ENCODE data around the gene FTL. TPM values are rescaled to one million over a fixed set of nuclear protein-coding genes. Genes with fewer than 3 reads are reported as not detected.

Gene FTL
- total and polyA plus RNA-seq, 2 donors from 2014 or later, result 1,841 to 17,016 TPM

DNA sequence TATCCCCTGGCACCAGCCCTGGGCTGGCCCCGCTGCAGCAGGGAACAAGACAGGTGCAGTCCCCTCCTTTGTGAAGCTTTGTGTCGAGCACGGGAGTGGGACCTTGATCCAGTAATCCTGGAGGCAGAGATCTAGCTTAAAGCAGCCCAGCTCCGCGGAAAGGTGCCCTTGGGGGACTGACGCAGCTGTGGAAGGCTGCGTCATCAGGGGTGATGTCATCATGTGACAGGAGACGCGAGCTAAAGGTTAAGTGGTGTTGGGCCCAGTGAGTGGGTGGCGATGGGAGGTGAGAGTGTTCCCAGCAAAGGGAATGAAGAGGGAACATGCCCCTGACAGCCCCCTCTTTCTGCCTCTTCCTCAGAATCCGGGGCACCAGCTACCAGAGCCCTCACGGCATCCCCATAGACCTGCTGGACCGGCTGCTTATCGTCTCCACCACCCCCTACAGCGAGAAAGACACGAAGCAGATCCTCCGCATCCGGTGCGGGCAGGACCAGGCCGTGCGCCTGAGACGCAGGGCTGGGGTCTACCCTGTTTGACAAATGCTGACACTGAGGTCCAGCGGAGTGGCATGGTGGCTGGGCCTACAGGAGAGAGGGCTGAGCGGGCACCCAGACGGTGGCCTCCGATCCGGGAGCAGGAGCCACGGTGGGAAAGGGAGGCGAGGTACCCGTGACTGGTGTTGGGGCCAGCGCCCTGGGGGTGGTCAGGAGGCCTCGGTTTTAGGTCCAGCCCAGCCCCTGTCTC is 49.2 kb downstream of the FTL start:
- intact Hi-C loops (cut with DNase I), result no loop called here
- H3K27me3 ChIP-seq (ENCODE audit: control insufficient read depth, insufficient read depth, low read length), result no peaks in the 10 kb centered on the region
- DNase-seq (no peak), FAIRE-seq (no peak)
- H3K4me1 ChIP-seq (ENCODE audit: control insufficient read depth in 2 of 3, insufficient read depth in 2 of 3, low read depth in 1 of 3, low read length in 3 of 3), result peaks cover 0 to 6% (median 0%) of the 10 kb centered on the region in 3 donors
- no peaks in the 10 kb centered on the region for H3K9me3 ChIP-seq (ENCODE audit: control insufficient read depth in 2 of 3, insufficient read depth in 1 of 3, low read length in 3 of 3)
- peaks cover 0 to 12% (median 2%) of the 10 kb centered on the region in 3 donors for H3K36me3 ChIP-seq (ENCODE audit: control insufficient read depth in 2 of 3, insufficient read depth in 3 of 3, low read length in 3 of 3)
- H3K4me3 ChIP-seq (ENCODE audit: low read length in 3 of 3), result no peak overlapping the region
- no peak overlapping the region for H3K27ac ChIP-seq (ENCODE audit: low read depth in 2 of 2, low read length in 2 of 2)
- TF ChIP-seq, protein P1, sequence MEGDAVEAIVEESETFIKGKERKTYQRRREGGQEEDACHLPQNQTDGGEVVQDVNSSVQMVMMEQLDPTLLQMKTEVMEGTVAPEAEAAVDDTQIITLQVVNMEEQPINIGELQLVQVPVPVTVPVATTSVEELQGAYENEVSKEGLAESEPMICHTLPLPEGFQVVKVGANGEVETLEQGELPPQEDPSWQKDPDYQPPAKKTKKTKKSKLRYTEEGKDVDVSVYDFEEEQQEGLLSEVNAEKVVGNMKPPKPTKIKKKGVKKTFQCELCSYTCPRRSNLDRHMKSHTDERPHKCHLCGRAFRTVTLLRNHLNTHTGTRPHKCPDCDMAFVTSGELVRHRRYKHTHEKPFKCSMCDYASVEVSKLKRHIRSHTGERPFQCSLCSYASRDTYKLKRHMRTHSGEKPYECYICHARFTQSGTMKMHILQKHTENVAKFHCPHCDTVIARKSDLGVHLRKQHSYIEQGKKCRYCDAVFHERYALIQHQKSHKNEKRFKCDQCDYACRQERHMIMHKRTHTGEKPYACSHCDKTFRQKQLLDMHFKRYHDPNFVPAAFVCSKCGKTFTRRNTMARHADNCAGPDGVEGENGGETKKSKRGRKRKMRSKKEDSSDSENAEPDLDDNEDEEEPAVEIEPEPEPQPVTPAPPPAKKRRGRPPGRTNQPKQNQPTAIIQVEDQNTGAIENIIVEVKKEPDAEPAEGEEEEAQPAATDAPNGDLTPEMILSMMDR (IDR thresholded peaks at IDR 0.05; ENCODE audit: borderline replicate concordance, extremely low read depth, insufficient read depth), result no peak
- no peak overlapping the region for H3K9ac ChIP-seq (ENCODE audit: low read length in 3 of 3)

DNA sequence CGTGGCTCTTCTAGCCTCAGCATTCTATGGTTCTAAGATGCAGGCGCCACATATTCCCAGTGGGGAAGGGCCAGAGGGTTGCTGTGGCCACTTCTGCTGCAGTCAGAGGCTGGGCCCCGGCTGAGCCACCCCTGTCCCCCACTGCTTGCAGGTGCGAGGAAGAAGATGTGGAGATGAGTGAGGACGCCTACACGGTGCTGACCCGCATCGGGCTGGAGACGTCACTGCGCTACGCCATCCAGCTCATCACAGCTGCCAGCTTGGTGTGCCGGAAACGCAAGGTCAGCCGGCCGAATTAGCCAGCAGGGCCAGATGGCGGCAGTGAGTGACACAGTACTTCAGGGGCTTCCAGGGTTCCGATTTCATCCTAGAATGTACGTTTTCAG is 49.8 kb downstream of the FTL start:
- Histone ChIP-seq H3K9ac (ENCODE audit: low read length in 3 of 3) (no peak overlapping the region), H3K27ac (ENCODE audit: low read depth in 2 of 2, low read length in 2 of 2) (no peak overlapping the region), H3K4me1 (ENCODE audit: control insufficient read depth in 2 of 3, insufficient read depth in 2 of 3, low read depth in 1 of 3, low read length in 3 of 3) (peaks cover 0 to 6% (median 0%) of the 10 kb centered on the region in 3 donors), H3K36me3 (ENCODE audit: control insufficient read depth in 2 of 3, insufficient read depth in 3 of 3, low read length in 3 of 3) (peaks cover 0 to 10% (median 2%) of the 10 kb centered on the region in 3 donors), H3K9me3 (ENCODE audit: control insufficient read depth in 2 of 3, insufficient read depth in 1 of 3, low read length in 3 of 3) (no peaks in the 10 kb centered on the region), H3K4me3 (ENCODE audit: low read length in 3 of 3) (no peak overlapping the region), H3K27me3 (ENCODE audit: control insufficient read depth, insufficient read depth, low read length) (no peaks in the 10 kb centered on the region)
- TF ChIP-seq, protein P1 (IDR thresholded peaks at IDR 0.05; ENCODE audit: borderline replicate concordance, extremely low read depth, insufficient read depth), result no peak
- FAIRE-seq (no peak), DNase-seq (no peak)
- intact Hi-C loops (cut with DNase I), result no loop called here

DNA sequence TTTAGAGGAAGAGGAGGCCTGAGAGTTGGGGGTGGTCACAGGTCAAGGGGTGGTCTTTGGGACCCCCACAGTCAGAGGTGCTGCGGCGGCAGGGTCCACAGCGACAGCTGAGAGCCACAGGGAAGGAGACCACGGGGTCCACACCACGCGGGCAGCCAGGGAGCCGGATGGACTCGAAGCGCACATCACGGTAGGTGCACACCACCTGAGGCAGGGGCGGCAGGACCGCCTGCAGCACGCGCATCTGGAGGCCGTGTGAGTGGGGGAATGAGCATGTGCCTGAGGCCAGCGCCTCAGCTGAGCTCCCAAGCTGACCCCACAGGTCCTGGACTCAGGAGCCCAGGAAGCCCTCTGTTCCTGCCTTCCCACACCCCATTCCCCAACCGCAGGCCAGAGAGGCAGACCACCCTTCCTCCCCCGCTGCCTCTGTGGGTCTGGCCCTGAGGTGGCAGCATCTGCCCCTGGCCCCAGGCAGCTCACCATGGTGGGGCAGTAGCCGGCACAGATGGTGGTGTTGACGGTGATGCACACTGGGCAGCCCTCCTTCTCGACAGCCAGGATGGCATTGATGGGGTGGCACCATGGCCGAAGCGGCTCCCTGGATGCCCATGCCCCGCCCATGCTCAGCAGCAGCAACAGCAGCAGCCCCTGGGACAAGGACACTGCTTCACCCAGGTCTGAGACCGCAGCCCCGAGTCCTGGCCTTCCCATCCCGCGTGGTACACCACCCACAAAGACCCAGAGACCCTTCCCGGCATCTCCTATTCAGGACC is 51.1 kb downstream of the FTL start:
- no peaks in the 10 kb centered on the region for H3K27me3 ChIP-seq (ENCODE audit: control insufficient read depth, insufficient read depth, low read length)
- peaks cover 0 to 5% (median 0%) of the 10 kb centered on the region in 3 donors for H3K36me3 ChIP-seq (ENCODE audit: control insufficient read depth in 2 of 3, insufficient read depth in 3 of 3, low read length in 3 of 3)
- H3K4me1 ChIP-seq (ENCODE audit: control insufficient read depth in 2 of 3, insufficient read depth in 2 of 3, low read depth in 1 of 3, low read length in 3 of 3), result peaks cover 0 to 6% (median 0%) of the 10 kb centered on the region in 3 donors
- intact Hi-C loops (cut with DNase I), result no loop called here
- H3K4me3 ChIP-seq (ENCODE audit: low read length in 3 of 3), result no peak overlapping the region
- H3K27ac ChIP-seq (ENCODE audit: low read depth in 2 of 2, low read length in 2 of 2), result no peak overlapping the region
- no peaks in the 10 kb centered on the region for H3K9me3 ChIP-seq (ENCODE audit: control insufficient read depth in 2 of 3, insufficient read depth in 1 of 3, low read length in 3 of 3)
- FAIRE-seq (no peak), DNase-seq (no peak)
- TF ChIP-seq, protein P1 (IDR thresholded peaks at IDR 0.05; ENCODE audit: borderline replicate concordance, extremely low read depth, insufficient read depth), result no peak
- no peak overlapping the region for H3K9ac ChIP-seq (ENCODE audit: low read length in 3 of 3)

Small RNA genes within 50 kb of the gene (microRNA-seq; reads per million reads assigned to microRNA genes)
- gene MIR6798, result not detected

Other genes starting within 250 kb of the FTL start
- 2.2 TPM for gene MAMSTR, start 245.6 kb upstream of the FTL start, total RNA-seq
- gene MAMSTR, start 245.6 kb upstream of the FTL start, polyA plus RNA-seq (ENCODE audit: insufficient read depth, low read depth, low replicate concordance), result 3.6 TPM
- gene RASIP1, start 224.7 kb upstream of the FTL start, total RNA-seq, result 23.3 TPM
- gene RASIP1, start 224.7 kb upstream of the FTL start, polyA plus RNA-seq (ENCODE audit: insufficient read depth, low read depth, low replicate concordance), result 13.6 TPM
- gene IZUMO1, start 218.4 kb upstream of the FTL start, total RNA-seq, result 0.79 TPM
- not detected for gene IZUMO1, start 218.4 kb upstream of the FTL start, polyA plus RNA-seq (ENCODE audit: insufficient read depth, low read depth, low replicate concordance)
- gene FUT1, start 212.7 kb upstream of the FTL start, total RNA-seq, result 4.3 TPM
- gene FUT1, start 212.7 kb upstream of the FTL start, polyA plus RNA-seq (ENCODE audit: insufficient read depth, low read depth, low replicate concordance), result 2.3 TPM
- not detected for gene FGF21, start 209.8 kb upstream of the FTL start, total RNA-seq
- not detected for gene FGF21, start 209.8 kb upstream of the FTL start, polyA plus RNA-seq (ENCODE audit: insufficient read depth, low read depth, low replicate concordance)
- gene BCAT2, start 154.3 kb upstream of the FTL start, total RNA-seq, result 55.3 TPM
- 69.4 TPM for gene BCAT2, start 154.3 kb upstream of the FTL start, polyA plus RNA-seq (ENCODE audit: insufficient read depth, low read depth, low replicate concordance)
- gene HSD17B14, start 128.8 kb upstream of the FTL start, total RNA-seq, result 5.2 TPM
- 141 TPM for gene HSD17B14, start 128.8 kb upstream of the FTL start, polyA plus RNA-seq (ENCODE audit: insufficient read depth, low read depth, low replicate concordance)
- 79.1 TPM for gene PLEKHA4, start 96.7 kb upstream of the FTL start, total RNA-seq
- gene PLEKHA4, start 96.7 kb upstream of the FTL start, polyA plus RNA-seq (ENCODE audit: insufficient read depth, low read depth, low replicate concordance), result 22.9 TPM
- gene PPP1R15A, start 92.9 kb upstream of the FTL start, total RNA-seq, result 45.1 TPM
- 24.7 TPM for gene PPP1R15A, start 92.9 kb upstream of the FTL start, polyA plus RNA-seq (ENCODE audit: insufficient read depth, low read depth, low replicate concordance)
- gene TULP2, start 66.6 kb upstream of the FTL start, total RNA-seq, result not detected
- gene TULP2, start 66.6 kb upstream of the FTL start, polyA plus RNA-seq (ENCODE audit: insufficient read depth, low read depth, low replicate concordance), result not detected
- gene NUCB1, start 65.0 kb upstream of the FTL start, total RNA-seq, result 265 TPM
- gene NUCB1, start 65.0 kb upstream of the FTL start, polyA plus RNA-seq (ENCODE audit: insufficient read depth, low read depth, low replicate concordance), result 503 TPM
- gene DHDH, start 31.6 kb upstream of the FTL start, total RNA-seq, result 0.60 TPM
- 26.3 TPM for gene DHDH, start 31.6 kb upstream of the FTL start, polyA plus RNA-seq (ENCODE audit: insufficient read depth, low read depth, low replicate concordance)
- gene BAX, start 10.4 kb upstream of the FTL start, total RNA-seq, result 76.7 TPM
- gene BAX, start 10.4 kb upstream of the FTL start, polyA plus RNA-seq (ENCODE audit: insufficient read depth, low read depth, low replicate concordance), result 141 TPM
- 41.5 TPM for gene GYS1, start 28.0 kb downstream of the FTL start, total RNA-seq
- 23.9 TPM for gene GYS1, start 28.0 kb downstream of the FTL start, polyA plus RNA-seq (ENCODE audit: insufficient read depth, low read depth, low replicate concordance)
- gene RUVBL2, start 28.6 kb downstream of the FTL start, total RNA-seq, result 57.0 TPM
- gene RUVBL2, start 28.6 kb downstream of the FTL start, polyA plus RNA-seq (ENCODE audit: insufficient read depth, low read depth, low replicate concordance), result 83.6 TPM
- gene LHB, start 51.8 kb downstream of the FTL start, total RNA-seq, result not detected
- gene LHB, start 51.8 kb downstream of the FTL start, polyA plus RNA-seq (ENCODE audit: insufficient read depth, low read depth, low replicate concordance), result not detected
- not detected for gene CGB3, start 59.0 kb downstream of the FTL start, total RNA-seq
- not detected for gene CGB3, start 59.0 kb downstream of the FTL start, polyA plus RNA-seq (ENCODE audit: insufficient read depth, low read depth, low replicate concordance)
- gene CGB2, start 66.6 kb downstream of the FTL start, total RNA-seq, result not detected
- gene CGB2, start 66.6 kb downstream of the FTL start, polyA plus RNA-seq (ENCODE audit: insufficient read depth, low read depth, low replicate concordance), result not detected
- not detected for gene CGB1, start 71.6 kb downstream of the FTL start, total RNA-seq
- gene CGB1, start 71.6 kb downstream of the FTL start, polyA plus RNA-seq (ENCODE audit: insufficient read depth, low read depth, low replicate concordance), result not detected
- gene CGB5, start 78.5 kb downstream of the FTL start, total RNA-seq, result not detected
- gene CGB5, start 78.5 kb downstream of the FTL start, polyA plus RNA-seq (ENCODE audit: insufficient read depth, low read depth, low replicate concordance), result not detected
- gene CGB8, start 83.8 kb downstream of the FTL start, total RNA-seq, result not detected
- not detected for gene CGB8, start 83.8 kb downstream of the FTL start, polyA plus RNA-seq (ENCODE audit: insufficient read depth, low read depth, low replicate concordance)
- gene CGB7, start 92.4 kb downstream of the FTL start, total RNA-seq, result not detected
- not detected for gene CGB7, start 92.4 kb downstream of the FTL start, polyA plus RNA-seq (ENCODE audit: insufficient read depth, low read depth, low replicate concordance)
- 0.28 TPM for gene NTF4, start 99.5 kb downstream of the FTL start, total RNA-seq
- not detected for gene NTF4, start 99.5 kb downstream of the FTL start, polyA plus RNA-seq (ENCODE audit: insufficient read depth, low read depth, low replicate concordance)
- gene KCNA7, start 107.4 kb downstream of the FTL start, total RNA-seq, result not detected
- not detected for gene KCNA7, start 107.4 kb downstream of the FTL start, polyA plus RNA-seq (ENCODE audit: insufficient read depth, low read depth, low replicate concordance)
- gene SNRNP70, start 120.1 kb downstream of the FTL start, total RNA-seq, result 203 TPM
- gene SNRNP70, start 120.1 kb downstream of the FTL start, polyA plus RNA-seq (ENCODE audit: insufficient read depth, low read depth, low replicate concordance), result 144 TPM
- gene LIN7B, start 149.1 kb downstream of the FTL start, total RNA-seq, result 4.7 TPM
- 9.7 TPM for gene LIN7B, start 149.1 kb downstream of the FTL start, polyA plus RNA-seq (ENCODE audit: insufficient read depth, low read depth, low replicate concordance)
- 0.82 TPM for gene C19orf73, start 153.8 kb downstream of the FTL start, total RNA-seq
- 3.9 TPM for gene C19orf73, start 153.8 kb downstream of the FTL start, polyA plus RNA-seq (ENCODE audit: insufficient read depth, low read depth, low replicate concordance)
- 7.1 TPM for gene PPFIA3, start 154.2 kb downstream of the FTL start, total RNA-seq
- 20.0 TPM for gene PPFIA3, start 154.2 kb downstream of the FTL start, polyA plus RNA-seq (ENCODE audit: insufficient read depth, low read depth, low replicate concordance)
- 7.0 TPM for gene HRC, start 190.1 kb downstream of the FTL start, total RNA-seq
- 4.2 TPM for gene HRC, start 190.1 kb downstream of the FTL start, polyA plus RNA-seq (ENCODE audit: insufficient read depth, low read depth, low replicate concordance)
- gene TRPM4, start 192.5 kb downstream of the FTL start, total RNA-seq, result 89.1 TPM
- gene TRPM4, start 192.5 kb downstream of the FTL start, polyA plus RNA-seq (ENCODE audit: insufficient read depth, low read depth, low replicate concordance), result 47.6 TPM